Stimulated activated CD4-positive, alpha-beta T cell treated with anti-CD3 and anti-CD28 coated beads, TNF-alpha, amount 100 ng/mL, for 24 hours (primary cell): ENCODE measurements around the gene NARS2.
"Not testable (repeated sequence)": the region's sequence is repeated elsewhere in the genome, so short reads cannot be mapped to it uniquely, and the experiment has no call there.

Source experiments
- DNase-seq, 3 experiments: peaks; one replicate each; pipeline ENCODE4 v3.0.0-alpha.2; 2020; ENCODE audit warnings: low read depth in 3 of 3

Gene NARS2

GRCh38 chr11:78574386-78575381, at the start of gene NARS2:
TSS of gene NARS2 (minus strand) at chr11:78574864. CDS start at chr11:78574488, 376 bp downstream.
- peak; percentile 96 to 99 (median 98) for DNase-seq

- no peak for DNase-seq
Measured at GRCh38 chr11:78622666-78623065, 48.0 kb upstream of the NARS2 start.

- no peak for DNase-seq
Measured at GRCh38 chr11:78620159-78620558, 45.5 kb upstream of the NARS2 start.

- no peak for DNase-seq
Measured at GRCh38 chr11:78615724-78616123, 41.1 kb upstream of the NARS2 start.

- DNase-seq, result no peak
Measured at GRCh38 chr11:78613378-78613813, 38.7 kb upstream of the NARS2 start.

GRCh38 chr11:78612721-78613377, 38.2 kb upstream of the NARS2 start:
- no peak for DNase-seq

GRCh38 chr11:78609321-78609720, 34.7 kb upstream of the NARS2 start:
- not testable (repeated sequence) for DNase-seq

GRCh38 chr11:78607696-78608095, 33.0 kb upstream of the NARS2 start:
- no peak for DNase-seq

GRCh38 chr11:78606667-78607066, 32.0 kb upstream of the NARS2 start:
- DNase-seq, result no peak

- no peak for DNase-seq
Measured at GRCh38 chr11:78605296-78605695, 30.6 kb upstream of the NARS2 start.

- DNase-seq, result no peak
Measured at GRCh38 chr11:78603792-78604191, 29.1 kb upstream of the NARS2 start.

GRCh38 chr11:78602771-78603170, 28.1 kb upstream of the NARS2 start:
- not testable (repeated sequence) for DNase-seq

GRCh38 chr11:78601066-78601465, 26.4 kb upstream of the NARS2 start:
- not testable (repeated sequence) for DNase-seq

- not testable (repeated sequence) for DNase-seq
Measured at GRCh38 chr11:78597579-78597978, 22.9 kb upstream of the NARS2 start.

- no peak for DNase-seq
Measured at GRCh38 chr11:78595436-78596130, 20.9 kb upstream of the NARS2 start.

- no peak for DNase-seq
Measured at GRCh38 chr11:78594814-78595213, 20.1 kb upstream of the NARS2 start.

GRCh38 chr11:78588517-78588916, 13.9 kb upstream of the NARS2 start:
- DNase-seq, result no peak

GRCh38 chr11:78587446-78587845, 12.8 kb upstream of the NARS2 start:
- DNase-seq, result no peak

GRCh38 chr11:78586452-78587046, 11.9 kb upstream of the NARS2 start:
- no peak for DNase-seq

- DNase-seq, result no peak
Measured at GRCh38 chr11:78583889-78584288, 9.2 kb upstream of the NARS2 start.

- DNase-seq, result no peak
Measured at GRCh38 chr11:78577495-78577894, 2.8 kb upstream of the NARS2 start.
